Ovary (tissue), 3 donors: Measurements from ENCODE around the gene TYW5.

ENCODE experiments used
- POLR2A ChIP-seq: fragments of 450-650 bp; IDR thresholded peaks from one replicate; pipeline ENCODE4 v1.6.1; 2017; ENCODE audit warnings: antibody characterized with exemption, mild to moderate bottlenecking, moderate library complexity
- TF ChIP-seq, protein P1 (sequence below), 3 donors: fragments of 450-650 bp in 2 of 3; fragments of 200-600 bp in 1 of 3; IDR thresholded peaks; one replicate each; pipeline versions ENCODE4 v1.5.1 to v1.8.0; 2016 to 2022; ENCODE audit warnings: antibody characterized with exemption in 3 of 3, mild to moderate bottlenecking in 1 of 3
- donor health status: DM: no; HTN: no; CAD: no.

DNA sequence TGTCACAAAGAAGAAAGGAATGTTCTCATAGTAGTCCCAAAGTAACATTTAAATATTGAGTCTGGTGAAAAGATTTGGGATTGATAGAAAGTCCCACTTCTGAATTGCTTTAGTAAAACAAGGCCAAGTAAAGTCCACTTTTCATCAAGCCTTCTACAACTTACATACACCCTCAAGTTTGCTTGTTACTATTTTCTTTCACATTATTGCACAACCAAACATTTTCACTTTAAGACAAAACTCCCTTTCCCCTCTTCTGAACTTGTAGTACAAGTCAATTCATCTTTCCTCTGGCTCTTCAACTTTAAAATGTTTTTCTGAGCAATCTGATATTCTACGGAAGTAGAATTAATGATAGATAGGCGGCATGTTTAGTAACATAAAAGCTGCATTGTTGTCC lies 11.1 kb upstream of the TYW5 start:
- TF ChIP-seq, protein P1, sequence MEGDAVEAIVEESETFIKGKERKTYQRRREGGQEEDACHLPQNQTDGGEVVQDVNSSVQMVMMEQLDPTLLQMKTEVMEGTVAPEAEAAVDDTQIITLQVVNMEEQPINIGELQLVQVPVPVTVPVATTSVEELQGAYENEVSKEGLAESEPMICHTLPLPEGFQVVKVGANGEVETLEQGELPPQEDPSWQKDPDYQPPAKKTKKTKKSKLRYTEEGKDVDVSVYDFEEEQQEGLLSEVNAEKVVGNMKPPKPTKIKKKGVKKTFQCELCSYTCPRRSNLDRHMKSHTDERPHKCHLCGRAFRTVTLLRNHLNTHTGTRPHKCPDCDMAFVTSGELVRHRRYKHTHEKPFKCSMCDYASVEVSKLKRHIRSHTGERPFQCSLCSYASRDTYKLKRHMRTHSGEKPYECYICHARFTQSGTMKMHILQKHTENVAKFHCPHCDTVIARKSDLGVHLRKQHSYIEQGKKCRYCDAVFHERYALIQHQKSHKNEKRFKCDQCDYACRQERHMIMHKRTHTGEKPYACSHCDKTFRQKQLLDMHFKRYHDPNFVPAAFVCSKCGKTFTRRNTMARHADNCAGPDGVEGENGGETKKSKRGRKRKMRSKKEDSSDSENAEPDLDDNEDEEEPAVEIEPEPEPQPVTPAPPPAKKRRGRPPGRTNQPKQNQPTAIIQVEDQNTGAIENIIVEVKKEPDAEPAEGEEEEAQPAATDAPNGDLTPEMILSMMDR (IDR thresholded peaks at IDR 0.05) = no peak
- no peak for TF ChIP-seq POLR2A
